Measurements from ENCODE around the gene ALDH3B1. TPM values are rescaled to one million over a fixed set of nuclear protein-coding genes. Genes with fewer than 3 reads are reported as not detected.

The ALDH3B1 gene
- total and polyA plus RNA-seq, 10 of the 15 experiments (the other 5 are each of a cell fraction or from before 2014, with no cell fraction given), result 0.03 to 0.37 (median 0.17) TPM; not detected in 3

DNA sequence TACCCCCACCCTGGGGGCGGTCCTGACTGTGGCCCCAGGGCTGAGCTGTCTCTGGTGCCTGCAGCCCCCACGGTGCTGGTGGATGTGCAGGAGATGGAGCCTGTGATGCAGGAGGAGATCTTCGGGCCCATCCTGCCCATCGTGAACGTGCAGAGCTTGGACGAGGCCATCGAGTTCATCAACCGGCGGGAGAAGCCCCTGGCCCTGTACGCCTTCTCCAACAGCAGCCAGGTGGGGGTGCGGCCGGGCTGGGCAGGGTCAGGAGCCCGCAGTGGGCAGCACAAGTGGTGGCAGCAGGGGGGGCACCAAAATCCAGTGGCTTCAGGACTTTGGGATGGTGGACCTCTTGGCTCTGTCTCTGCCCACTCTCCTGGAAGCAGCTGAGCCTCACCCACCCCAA is 12.4 kb downstream of the ALDH3B1 start (continued):
- TF ChIP-seq, protein P1, sequence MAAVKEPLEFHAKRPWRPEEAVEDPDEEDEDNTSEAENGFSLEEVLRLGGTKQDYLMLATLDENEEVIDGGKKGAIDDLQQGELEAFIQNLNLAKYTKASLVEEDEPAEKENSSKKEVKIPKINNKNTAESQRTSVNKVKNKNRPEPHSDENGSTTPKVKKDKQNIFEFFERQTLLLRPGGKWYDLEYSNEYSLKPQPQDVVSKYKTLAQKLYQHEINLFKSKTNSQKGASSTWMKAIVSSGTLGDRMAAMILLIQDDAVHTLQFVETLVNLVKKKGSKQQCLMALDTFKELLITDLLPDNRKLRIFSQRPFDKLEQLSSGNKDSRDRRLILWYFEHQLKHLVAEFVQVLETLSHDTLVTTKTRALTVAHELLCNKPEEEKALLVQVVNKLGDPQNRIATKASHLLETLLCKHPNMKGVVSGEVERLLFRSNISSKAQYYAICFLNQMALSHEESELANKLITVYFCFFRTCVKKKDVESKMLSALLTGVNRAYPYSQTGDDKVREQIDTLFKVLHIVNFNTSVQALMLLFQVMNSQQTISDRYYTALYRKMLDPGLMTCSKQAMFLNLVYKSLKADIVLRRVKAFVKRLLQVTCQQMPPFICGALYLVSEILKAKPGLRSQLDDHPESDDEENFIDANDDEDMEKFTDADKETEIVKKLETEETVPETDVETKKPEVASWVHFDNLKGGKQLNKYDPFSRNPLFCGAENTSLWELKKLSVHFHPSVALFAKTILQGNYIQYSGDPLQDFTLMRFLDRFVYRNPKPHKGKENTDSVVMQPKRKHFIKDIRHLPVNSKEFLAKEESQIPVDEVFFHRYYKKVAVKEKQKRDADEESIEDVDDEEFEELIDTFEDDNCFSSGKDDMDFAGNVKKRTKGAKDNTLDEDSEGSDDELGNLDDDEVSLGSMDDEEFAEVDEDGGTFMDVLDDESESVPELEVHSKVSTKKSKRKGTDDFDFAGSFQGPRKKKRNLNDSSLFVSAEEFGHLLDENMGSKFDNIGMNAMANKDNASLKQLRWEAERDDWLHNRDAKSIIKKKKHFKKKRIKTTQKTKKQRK (IDR thresholded peaks at IDR 0.05; ENCODE audit: low read depth, low read length), result no peak
- no peak for TF ChIP-seq CREM (IDR thresholded peaks at IDR 0.05; ENCODE audit: low read depth)
- TF ChIP-seq FOS (IDR thresholded peaks at IDR 0.05; ENCODE audit: borderline replicate concordance, extremely low read depth, insufficient read length), result no peak
- TF ChIP-seq PAX8 (IDR thresholded peaks at IDR 0.05), result no peak
- TF ChIP-seq RAD51 (IDR thresholded peaks at IDR 0.05), result no peak
- TF ChIP-seq, protein P2, sequence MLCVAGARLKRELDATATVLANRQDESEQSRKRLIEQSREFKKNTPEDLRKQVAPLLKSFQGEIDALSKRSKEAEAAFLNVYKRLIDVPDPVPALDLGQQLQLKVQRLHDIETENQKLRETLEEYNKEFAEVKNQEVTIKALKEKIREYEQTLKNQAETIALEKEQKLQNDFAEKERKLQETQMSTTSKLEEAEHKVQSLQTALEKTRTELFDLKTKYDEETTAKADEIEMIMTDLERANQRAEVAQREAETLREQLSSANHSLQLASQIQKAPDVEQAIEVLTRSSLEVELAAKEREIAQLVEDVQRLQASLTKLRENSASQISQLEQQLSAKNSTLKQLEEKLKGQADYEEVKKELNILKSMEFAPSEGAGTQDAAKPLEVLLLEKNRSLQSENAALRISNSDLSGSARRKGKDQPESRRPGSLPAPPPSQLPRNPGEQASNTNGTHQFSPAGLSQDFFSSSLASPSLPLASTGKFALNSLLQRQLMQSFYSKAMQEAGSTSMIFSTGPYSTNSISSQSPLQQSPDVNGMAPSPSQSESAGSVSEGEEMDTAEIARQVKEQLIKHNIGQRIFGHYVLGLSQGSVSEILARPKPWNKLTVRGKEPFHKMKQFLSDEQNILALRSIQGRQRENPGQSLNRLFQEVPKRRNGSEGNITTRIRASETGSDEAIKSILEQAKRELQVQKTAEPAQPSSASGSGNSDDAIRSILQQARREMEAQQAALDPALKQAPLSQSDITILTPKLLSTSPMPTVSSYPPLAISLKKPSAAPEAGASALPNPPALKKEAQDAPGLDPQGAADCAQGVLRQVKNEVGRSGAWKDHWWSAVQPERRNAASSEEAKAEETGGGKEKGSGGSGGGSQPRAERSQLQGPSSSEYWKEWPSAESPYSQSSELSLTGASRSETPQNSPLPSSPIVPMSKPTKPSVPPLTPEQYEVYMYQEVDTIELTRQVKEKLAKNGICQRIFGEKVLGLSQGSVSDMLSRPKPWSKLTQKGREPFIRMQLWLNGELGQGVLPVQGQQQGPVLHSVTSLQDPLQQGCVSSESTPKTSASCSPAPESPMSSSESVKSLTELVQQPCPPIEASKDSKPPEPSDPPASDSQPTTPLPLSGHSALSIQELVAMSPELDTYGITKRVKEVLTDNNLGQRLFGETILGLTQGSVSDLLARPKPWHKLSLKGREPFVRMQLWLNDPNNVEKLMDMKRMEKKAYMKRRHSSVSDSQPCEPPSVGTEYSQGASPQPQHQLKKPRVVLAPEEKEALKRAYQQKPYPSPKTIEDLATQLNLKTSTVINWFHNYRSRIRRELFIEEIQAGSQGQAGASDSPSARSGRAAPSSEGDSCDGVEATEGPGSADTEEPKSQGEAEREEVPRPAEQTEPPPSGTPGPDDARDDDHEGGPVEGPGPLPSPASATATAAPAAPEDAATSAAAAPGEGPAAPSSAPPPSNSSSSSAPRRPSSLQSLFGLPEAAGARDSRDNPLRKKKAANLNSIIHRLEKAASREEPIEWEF (IDR thresholded peaks at IDR 0.05; ENCODE audit: insufficient replicate concordance, low read depth, low read length), result no peak
- no peak for TF ChIP-seq EGR1 (IDR thresholded peaks at IDR 0.05; ENCODE audit: borderline replicate concordance in 1 of 2, low read depth in 2 of 2, low read length in 2 of 2)
- TF ChIP-seq, protein P3, sequence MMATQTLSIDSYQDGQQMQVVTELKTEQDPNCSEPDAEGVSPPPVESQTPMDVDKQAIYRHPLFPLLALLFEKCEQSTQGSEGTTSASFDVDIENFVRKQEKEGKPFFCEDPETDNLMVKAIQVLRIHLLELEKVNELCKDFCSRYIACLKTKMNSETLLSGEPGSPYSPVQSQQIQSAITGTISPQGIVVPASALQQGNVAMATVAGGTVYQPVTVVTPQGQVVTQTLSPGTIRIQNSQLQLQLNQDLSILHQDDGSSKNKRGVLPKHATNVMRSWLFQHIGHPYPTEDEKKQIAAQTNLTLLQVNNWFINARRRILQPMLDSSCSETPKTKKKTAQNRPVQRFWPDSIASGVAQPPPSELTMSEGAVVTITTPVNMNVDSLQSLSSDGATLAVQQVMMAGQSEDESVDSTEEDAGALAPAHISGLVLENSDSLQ (IDR thresholded peaks at IDR 0.05), result no peak
- TF ChIP-seq CBFB (IDR thresholded peaks at IDR 0.05; ENCODE audit: low read depth), result no peak
- no peak for TF ChIP-seq CBX5 (IDR thresholded peaks at IDR 0.05; ENCODE audit: low read depth)
- TF ChIP-seq TCF7 (IDR thresholded peaks at IDR 0.05; ENCODE audit: borderline replicate concordance), result no peak
- TF ChIP-seq, protein P4, sequence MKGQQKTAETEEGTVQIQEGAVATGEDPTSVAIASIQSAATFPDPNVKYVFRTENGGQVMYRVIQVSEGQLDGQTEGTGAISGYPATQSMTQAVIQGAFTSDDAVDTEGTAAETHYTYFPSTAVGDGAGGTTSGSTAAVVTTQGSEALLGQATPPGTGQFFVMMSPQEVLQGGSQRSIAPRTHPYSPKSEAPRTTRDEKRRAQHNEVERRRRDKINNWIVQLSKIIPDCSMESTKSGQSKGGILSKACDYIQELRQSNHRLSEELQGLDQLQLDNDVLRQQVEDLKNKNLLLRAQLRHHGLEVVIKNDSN (IDR thresholded peaks at IDR 0.05; ENCODE audit: borderline replicate concordance, extremely low read length, insufficient read depth, low read depth, low read length), result no peak
